Rectal smooth muscle tissue (tissue), 1 donor: ENCODE measurements around the gene XG.
"Not testable (repeated sequence)": the region's sequence is repeated elsewhere in the genome, so short reads cannot be mapped to it uniquely, and the experiment has no call there.

Experiments used
- H3K27ac ChIP-seq: one replicate; pipeline ENCODE4 v1.7.0; 2013; ENCODE audit warnings: low read depth, low read length, inconsistent platforms
- H3K27me3 ChIP-seq: one replicate; pipeline ENCODE4 v1.7.0; 2013; ENCODE audit warnings: low read length; ENCODE audit not compliant: control insufficient read depth, insufficient read depth
- H3K36me3 ChIP-seq: one replicate; pipeline ENCODE4 v1.7.0; 2013; ENCODE audit warnings: low read length; ENCODE audit not compliant: control insufficient read depth, insufficient read depth
- H3K4me1 ChIP-seq: one replicate; pipeline ENCODE4 v1.7.0; 2013; ENCODE audit warnings: low read length; ENCODE audit not compliant: control insufficient read depth, insufficient read depth
- H3K4me3 ChIP-seq: one replicate; pipeline ENCODE4 v1.7.0; 2013; ENCODE audit warnings: low read length
- H3K9ac ChIP-seq: one replicate; pipeline ENCODE4 v1.7.0; 2013; ENCODE audit warnings: low read length

XG gene

DNA sequence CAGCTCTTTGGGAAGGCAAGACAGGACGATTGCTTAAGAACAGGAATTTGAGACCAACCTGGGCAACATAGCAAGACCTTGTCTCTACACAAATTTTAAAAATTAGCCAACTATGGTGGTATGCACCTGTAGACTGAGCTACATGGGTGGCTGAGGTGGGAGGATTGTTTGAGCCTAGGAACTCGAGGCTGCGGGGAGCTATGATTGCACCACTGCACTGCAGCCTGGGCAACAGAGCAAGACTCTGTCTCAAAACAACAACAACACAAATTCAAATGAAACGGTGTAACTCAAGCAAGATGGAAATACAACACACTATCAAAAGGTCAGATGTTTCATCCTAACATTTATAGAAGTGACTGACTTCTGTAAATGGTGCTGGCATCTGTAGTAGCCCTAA is 37.1 kb downstream of the XG start:
- H3K36me3 ChIP-seq, result no peaks in the 10 kb centered on the region
- H3K27me3 ChIP-seq, result no peaks in the 10 kb centered on the region
- H3K27ac ChIP-seq, result no peak overlapping the region
- no peak overlapping the region for H3K9ac ChIP-seq
- H3K4me1 ChIP-seq, result no peaks in the 10 kb centered on the region
- H3K4me3 ChIP-seq, result no peak overlapping the region

DNA sequence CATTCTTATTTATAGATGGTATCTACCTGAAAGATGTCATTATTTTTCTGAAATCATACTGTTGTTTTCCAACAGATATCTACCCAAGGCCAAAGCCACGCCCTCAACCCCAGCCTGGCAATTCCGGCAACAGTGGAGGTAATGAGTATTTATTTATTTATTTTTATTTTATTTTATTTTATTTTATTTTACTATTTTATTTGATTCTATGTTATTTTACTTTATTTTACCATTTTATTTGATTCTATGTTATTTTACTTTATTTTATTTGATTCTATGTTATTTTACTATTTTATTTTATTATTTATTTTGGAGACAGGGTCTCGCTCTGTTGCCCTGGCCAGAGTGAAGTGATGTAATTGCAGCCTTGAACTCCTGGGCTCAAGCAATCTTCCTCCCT is 37.7 kb downstream of the XG start:
- H3K4me1 ChIP-seq, result no peaks in the 10 kb centered on the region
- H3K27ac ChIP-seq, result no peak overlapping the region
- H3K4me3 ChIP-seq, result no peak overlapping the region
- H3K36me3 ChIP-seq, result no peaks in the 10 kb centered on the region
- no peak overlapping the region for H3K9ac ChIP-seq
- H3K27me3 ChIP-seq, result no peaks in the 10 kb centered on the region

DNA sequence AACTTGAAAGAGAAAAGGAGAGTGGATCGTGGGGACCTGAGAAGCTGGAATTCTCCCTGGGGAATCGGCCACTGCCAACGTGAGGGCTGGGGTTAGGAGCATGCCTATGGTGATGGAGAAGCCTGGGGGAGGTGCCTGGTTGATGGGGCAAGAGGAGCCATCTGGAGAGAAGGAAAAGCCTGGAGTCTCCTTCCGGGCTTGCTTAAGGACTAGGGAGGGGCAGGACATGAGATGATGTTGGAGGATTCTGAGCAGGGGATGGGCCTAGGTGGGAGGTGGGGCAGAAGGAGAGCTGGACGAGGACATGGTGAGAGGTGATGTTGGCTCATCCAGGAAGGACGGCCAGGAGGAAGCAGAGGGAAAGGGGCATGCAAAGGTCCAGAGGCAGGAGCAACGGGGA is 41.9 kb downstream of the XG start:
- Histone ChIP-seq H3K9ac (no peak overlapping the region), H3K4me1 (no peaks in the 10 kb centered on the region), H3K27ac (no peak overlapping the region), H3K27me3 (no peaks in the 10 kb centered on the region), H3K4me3 (no peak overlapping the region), H3K36me3 (no peaks in the 10 kb centered on the region)

DNA sequence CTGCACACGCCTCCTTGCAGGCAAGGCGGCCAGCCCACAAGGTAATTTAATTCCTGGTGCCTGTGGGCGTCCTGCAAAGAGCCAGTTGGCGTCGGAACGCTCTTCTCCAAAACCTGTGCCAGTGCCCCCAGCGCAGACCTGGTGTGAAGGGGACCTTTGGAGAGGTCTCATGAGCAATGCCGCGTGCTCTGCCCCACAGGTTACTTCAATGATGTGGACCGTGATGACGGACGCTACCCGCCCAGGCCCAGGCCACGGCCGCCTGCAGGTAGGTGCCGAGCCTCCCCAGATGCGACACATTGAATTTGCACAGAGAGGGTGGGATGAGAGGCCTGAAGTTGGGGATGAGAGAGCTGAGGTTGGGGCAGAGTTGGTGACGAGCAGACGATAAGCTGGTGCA is 42.5 kb downstream of the XG start:
- H3K36me3 ChIP-seq, result no peaks in the 10 kb centered on the region
- no peak overlapping the region for H3K9ac ChIP-seq
- no peak overlapping the region for H3K27ac ChIP-seq
- H3K4me3 ChIP-seq, result no peak overlapping the region
- H3K4me1 ChIP-seq, result no peaks in the 10 kb centered on the region
- no peaks in the 10 kb centered on the region for H3K27me3 ChIP-seq

DNA sequence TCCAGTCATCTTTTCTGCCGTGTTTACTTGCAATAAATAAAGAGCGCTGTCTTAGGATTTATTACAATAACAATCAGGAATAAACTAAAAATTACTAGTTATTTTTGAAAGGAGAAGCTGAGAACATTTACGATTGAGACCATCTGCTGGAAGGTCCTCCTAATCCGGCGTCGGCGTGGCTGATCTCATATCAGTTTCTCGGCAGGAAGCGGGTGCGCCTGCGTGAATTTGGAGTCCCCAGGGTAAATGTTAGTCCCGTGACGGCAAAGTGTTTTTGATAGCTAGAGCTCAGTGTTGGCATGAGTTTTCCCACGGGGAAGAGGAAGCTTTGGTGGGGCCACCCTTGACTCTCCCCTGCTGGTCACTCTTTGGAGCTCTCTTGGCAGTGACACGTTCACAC is 45.0 kb downstream of the XG start:
- H3K4me1 ChIP-seq, H3K4me3 ChIP-seq, H3K36me3 ChIP-seq, H3K27me3 ChIP-seq, H3K27ac ChIP-seq, H3K9ac ChIP-seq: not testable (repeated sequence)

DNA sequence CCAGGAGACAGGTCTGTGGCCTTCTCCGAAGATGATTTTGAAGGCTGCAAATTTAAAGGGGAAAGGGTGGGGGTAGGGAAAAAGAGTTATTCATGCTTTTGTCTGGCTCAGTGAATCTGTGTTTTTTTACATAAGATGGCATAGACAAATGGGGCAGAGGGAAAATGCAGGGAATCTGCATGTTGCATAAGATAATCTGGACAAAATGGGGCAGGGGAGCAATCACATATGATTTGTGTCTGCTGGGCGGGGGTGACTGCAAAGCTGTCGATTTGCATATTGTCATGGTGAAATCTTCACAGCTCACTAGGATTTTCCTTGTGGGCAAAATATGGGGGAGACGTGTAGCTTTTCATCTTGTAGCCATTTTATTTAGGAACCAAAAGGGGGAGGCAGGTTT is 47.5 kb downstream of the XG start:
- no peaks in the 10 kb centered on the region for H3K36me3 ChIP-seq
- no peak overlapping the region for H3K4me3 ChIP-seq
- no peak overlapping the region for H3K27ac ChIP-seq
- H3K27me3 ChIP-seq, result no peaks in the 10 kb centered on the region
- H3K4me1 ChIP-seq, result no peaks in the 10 kb centered on the region
- H3K9ac ChIP-seq, result no peak overlapping the region

DNA sequence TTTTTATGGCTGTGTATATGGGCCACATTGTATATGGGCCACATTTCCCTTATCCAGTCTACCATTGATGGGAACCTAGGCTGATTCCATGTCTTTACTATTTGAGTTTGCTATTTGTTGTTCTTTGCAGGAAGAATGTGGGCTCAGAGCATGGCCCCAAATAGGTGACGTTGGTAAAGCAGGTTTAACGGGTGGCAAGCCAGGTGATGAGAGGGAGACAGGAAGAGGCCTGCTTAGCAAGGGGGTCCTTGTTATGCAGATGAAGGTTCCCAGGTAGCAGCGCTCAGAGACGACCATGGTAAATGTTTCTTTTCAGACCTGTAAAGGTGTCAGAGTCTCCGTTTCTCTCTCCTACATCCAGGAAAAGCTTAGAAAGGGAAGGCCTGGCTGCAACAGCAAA is 48.1 kb downstream of the XG start:
- not testable (repeated sequence) for H3K4me1 ChIP-seq, H3K36me3 ChIP-seq, H3K4me3 ChIP-seq

DNA sequence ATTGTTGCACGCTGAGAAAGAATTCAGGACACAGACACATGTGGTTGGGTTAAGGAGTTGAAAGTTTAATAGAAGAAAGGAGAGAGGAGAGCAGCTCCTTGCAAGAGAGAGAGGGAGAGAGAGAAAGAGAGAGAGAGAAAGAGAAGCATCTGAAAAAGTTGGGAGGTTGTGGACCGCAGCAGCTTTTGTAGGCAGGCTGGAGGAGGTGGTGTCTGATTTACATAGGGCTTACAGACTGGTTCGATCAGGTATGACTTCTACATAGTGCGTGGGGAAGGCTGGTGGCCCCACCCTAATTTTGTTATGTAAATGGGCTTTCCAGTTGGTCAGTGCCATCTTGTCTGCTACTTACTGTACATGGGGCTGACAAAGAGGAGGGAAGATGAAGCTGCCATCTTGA is 49.4 kb downstream of the XG start:
- Histone ChIP-seq H3K27ac (no peak overlapping the region), H3K4me1 (no peaks in the 10 kb centered on the region), H3K27me3 (no peaks in the 10 kb centered on the region), H3K36me3 (no peaks in the 10 kb centered on the region), H3K9ac (no peak overlapping the region), H3K4me3 (no peak overlapping the region)

More for the DNA sequence above, 48.1 kb downstream of the XG start:
- not testable (repeated sequence) for H3K9ac ChIP-seq, H3K27me3 ChIP-seq, H3K27ac ChIP-seq

DNA sequence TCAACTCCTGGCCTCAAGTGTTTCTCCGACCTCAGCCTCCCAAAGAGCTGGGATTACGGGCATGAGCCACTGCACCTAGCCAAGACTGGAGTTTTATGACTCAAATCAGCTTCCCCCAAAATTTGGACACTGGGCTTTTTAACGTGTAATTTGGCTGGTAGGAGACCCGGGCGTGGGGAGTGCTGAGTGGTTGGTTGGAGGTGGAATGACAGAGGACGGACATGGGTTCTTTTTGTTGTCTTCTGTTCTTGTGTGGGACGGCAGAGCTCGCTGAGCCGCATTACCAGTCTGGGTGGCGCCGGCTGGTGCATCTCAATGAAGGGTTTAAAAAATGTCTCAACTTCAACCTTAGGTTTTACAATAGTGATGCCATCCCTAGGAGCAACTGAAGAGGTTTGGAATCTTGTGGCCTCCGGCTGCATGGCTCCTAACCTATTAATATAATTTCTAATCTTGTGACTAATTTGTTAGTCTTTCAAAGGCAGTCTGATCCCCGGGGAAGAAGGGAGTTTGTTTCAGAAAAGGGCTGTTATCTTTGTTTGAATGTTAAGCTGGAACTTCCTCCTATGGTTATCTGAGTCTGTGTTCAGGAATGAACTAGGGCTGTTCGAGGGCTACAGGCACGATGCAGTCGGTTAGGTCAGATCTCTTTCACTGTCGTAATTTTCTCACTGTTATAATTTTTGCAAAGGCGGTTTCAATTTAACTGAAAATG is 50.7 kb downstream of the XG start:
- not testable (repeated sequence) for H3K9ac ChIP-seq, H3K4me1 ChIP-seq, H3K27me3 ChIP-seq, H3K27ac ChIP-seq, H3K36me3 ChIP-seq, H3K4me3 ChIP-seq

DNA sequence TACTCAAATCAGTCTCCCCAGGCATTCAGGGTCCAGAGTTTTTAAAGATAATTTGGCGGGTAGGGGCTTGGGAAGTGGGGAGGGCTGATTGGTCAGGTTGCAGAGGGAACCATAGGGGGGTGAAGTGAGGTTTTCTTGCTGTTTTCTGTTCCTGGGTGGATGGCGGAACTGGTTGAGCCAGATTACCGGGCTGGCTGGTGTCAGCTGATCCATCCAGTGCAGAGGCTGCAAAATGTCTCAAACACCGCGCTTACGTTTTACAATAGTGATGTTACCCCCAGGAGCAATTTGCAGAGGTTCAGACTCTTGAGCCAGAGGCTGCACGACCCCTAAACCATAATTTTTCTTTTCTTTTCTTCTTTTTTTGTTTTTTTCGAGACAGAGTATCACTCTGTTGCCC is 51.6 kb downstream of the XG start:
- H3K36me3 ChIP-seq, H3K4me1 ChIP-seq, H3K27ac ChIP-seq, H3K27me3 ChIP-seq, H3K4me3 ChIP-seq, H3K9ac ChIP-seq: not testable (repeated sequence)

DNA sequence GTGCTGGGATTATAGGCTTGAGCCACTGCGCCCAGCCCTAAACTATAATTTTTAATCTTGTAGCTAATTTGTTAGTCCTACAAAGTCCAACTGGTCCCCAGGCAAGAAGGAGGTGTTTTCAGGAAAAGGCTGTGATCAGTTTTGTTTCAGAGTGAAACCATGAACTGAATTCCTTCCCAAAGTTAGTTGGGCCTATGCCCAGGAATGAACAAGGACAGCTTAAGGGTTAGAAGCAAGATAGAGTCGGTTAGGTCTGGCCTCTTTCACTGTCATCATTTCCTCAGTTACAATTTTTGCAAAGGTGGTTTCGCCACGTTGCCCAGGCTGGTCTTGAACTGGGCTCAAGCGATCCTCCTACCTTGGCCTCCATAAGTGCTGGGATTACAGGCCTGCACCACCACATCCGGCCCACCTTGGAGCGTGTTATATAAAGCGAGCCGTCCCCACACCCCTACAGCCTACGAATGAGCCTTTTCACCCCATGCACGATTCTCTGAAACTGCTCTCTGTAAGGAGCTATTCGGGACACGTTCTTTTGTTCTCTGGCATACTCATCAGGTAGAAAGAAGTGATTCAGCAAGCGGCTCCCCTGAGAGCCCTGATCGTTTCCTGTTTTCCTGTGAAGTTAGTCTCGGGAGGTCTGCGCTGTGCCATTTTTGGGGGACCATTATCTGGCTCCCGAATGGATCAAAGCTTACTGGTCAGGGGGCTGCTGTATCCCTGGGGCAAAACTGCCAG is 52.4 kb downstream of the XG start:
- H3K9ac ChIP-seq, H3K4me1 ChIP-seq, H3K36me3 ChIP-seq, H3K4me3 ChIP-seq, H3K27me3 ChIP-seq, H3K27ac ChIP-seq: not testable (repeated sequence)

DNA sequence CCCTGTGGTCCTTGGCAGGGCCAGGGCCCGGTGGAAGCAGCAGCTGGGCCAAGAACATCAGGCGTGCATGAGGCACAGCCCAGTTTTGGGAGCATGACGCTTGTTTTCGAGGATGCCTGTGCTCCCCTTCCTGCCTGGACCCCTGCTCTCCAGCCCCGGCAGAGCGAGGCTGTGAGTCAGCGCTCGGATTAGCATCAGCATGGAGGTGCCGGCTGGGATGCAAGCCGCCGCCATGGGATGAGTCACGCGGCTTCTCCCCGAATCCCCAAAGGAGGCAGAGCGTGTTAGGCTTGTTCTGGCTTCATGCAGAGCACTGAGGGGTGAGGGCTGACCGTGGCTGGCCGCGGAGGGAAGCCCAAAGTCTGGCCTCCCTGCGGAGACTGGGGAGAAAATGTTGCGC is 53.0 kb downstream of the XG start:
- H3K27ac ChIP-seq, result not testable (repeated sequence)

DNA sequence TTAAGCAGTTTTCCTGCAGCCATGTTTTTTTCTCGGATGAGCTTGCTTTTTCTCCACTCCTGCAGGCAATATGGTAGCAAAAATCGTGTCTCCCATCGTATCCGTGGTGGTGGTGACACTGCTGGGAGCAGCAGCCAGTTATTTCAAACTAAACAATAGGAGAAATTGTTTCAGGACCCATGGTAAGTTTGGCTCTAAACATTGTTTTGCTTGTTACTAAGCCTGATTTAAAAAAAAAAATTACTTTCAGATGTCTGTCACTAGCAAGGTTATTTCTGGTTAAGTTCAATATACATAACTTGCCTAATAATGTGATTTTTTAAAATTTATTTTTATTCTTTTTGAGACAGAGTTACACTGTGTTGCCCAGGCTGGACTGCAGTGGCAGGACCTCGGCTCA is 59.4 kb downstream of the XG start:
- no peak overlapping the region for H3K4me3 ChIP-seq
- no peak overlapping the region for H3K9ac ChIP-seq
- H3K36me3 ChIP-seq, result no peaks in the 10 kb centered on the region
- H3K27ac ChIP-seq, result no peak overlapping the region
- H3K4me1 ChIP-seq, result no peaks in the 10 kb centered on the region
- H3K27me3 ChIP-seq, result no peaks in the 10 kb centered on the region

More for the DNA sequence above, 53.0 kb downstream of the XG start:
- H3K4me1 ChIP-seq, H3K4me3 ChIP-seq, H3K27me3 ChIP-seq, H3K36me3 ChIP-seq, H3K9ac ChIP-seq: not testable (repeated sequence)
